DLD1 (cell line): ENCODE results near the gene FRMD5.

Experiments used
- in situ Hi-C: cut with HindIII; loops from 2 replicates; pipeline ENCODE4 v1.10.0; 2017; ENCODE audit warnings: low sequenced_read_pairs

Gene FRMD5

DNA sequence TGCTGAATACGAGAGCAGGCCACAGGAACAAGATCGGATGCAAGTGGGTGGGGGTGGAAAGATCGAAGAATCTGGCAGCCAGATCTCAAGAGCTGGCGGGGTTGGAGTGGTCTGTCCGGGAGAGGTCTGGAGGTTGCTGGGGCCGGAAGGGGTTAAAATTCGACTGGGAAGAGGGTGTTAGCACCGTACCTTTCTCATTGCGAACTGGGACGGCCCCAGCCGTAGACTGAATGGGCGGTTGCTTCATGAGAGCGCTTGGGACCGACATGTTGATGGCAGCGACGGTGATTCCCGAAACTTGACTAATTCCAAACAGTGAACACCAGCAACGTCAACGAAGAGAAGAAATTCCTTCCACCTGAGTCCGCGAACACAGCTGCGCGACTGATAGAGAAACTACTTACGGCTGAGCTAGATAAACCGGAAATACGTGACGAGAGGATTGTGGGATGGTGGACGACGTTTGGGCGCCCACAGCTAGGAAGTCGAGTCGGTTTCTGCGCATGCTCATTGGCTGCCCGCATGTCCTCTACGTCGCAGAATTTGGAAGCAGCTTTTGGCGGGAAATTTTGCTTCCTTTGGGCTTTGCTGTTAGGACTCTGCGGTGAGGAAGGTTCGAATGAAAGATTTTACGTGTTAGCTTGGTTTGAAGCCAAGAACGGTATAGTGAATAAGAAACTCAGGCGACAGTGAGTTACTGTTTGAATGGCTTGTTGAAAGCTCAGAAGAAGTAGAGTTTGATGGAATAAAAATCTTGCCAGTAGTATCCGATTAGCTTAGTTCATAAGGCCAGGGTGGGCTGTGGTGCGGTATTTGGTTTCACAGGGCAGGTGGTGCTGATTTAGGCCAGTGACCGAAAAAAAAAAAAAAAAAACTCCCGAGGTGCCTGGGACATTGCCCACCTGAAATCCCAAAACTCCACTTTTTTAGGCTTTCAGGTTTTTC, 370.5 kb downstream of the FRMD5 start, which contains the start of gene MFAP1:
MFAP1 (minus strand) TSS at position 389 of the 945 bp plus-strand sequence; CDS start at position 268, 121 bp downstream.
- in situ Hi-C loops = no loop called here

DNA sequence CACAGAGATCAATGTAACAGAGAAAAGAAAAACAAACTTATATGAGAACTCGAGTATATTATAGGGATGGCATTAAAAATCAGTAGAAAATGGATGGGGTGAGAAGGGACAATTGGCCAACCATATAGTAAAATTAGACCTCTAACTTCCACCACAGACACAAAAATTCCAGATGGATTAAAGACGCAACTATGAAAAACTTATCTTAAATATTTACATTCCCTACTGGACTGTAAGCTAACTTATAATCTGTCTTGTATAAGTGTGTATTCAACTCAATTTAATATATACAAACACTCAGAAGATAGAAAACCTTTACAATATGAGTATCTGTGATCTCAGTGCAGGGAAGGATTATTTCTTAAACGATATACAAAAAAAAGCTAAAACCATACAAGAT, 373.6 kb downstream of the FRMD5 start:
- in situ Hi-C loops = no loop called here
